ENCODE results near the gene KAT8. TPM values are rescaled to one million over a fixed set of nuclear protein-coding genes. Genes with fewer than 3 reads are reported as not detected.
A peak's percentile ranks its signal among the peaks of the same experiment; 100 is the strongest.

KAT8 gene
- total RNA-seq, 1 experiment from 2014 or later, result 35.1 TPM

- peak overlapping the region; percentile 74 for H3K27ac ChIP-seq (ENCODE audit: low read length)
- H3K36me3 ChIP-seq (ENCODE audit: low read depth, low read length), result peaks cover 7% of the 10 kb centered on the region
- H4K20me1 ChIP-seq (ENCODE audit: low read length), result no peaks in the 10 kb centered on the region; the same call in 1 of the 2 replicates
- ChIA-PET CTCF (interaction anchor here (1.4 kb wide), 1 partner anchor 24 kb away, joined by 26 read pairs; no protein-coding TSS in a partner anchor), POLR2A (ENCODE audit: unreplicated experiment) (interaction anchor here (0.6 to 1.4 kb wide), 5 partner anchors 10 to 23 kb away, joined by 3 to 11 read pairs (median 3); partner anchors contain the start of gene PRSS8)
- BruUV-seq (replicated peaks), result TSS peak; percentile 39
- H3K9me3 ChIP-seq (ENCODE audit: low read length), result no peaks in the 10 kb centered on the region
- DNase-seq, result peak; percentile 40
- no peak overlapping the region for H2AFZ ChIP-seq (ENCODE audit: low read length)
- H3F3A ChIP-seq (ENCODE audit: low read length, unreplicated experiment), result no peaks in the 10 kb centered on the region
- no peaks in the 10 kb centered on the region for H3K27me3 ChIP-seq (ENCODE audit: low read length)
- H3K4me1 ChIP-seq (ENCODE audit: insufficient read depth, low read length), result peaks cover 14% of the 10 kb centered on the region
- peak overlapping the region; percentile 81 for H3K9ac ChIP-seq (ENCODE audit: low read length)
- intact Hi-C loops (cut with micrococcal nuclease), result no loop called here
- H3K9me2 ChIP-seq (replicated peaks; ENCODE audit: low read length), result no peaks in the 10 kb centered on the region
- peak overlapping the region; percentile 97 for H3K4me2 ChIP-seq (ENCODE audit: low read length)
- peak overlapping the region; percentile 92 for H3K4me3 ChIP-seq (ENCODE audit: low read length)
- ATAC-seq, result no peak
- H3K79me2 ChIP-seq (ENCODE audit: low read length), result peaks cover 22% of the 10 kb centered on the region
- TF ChIP-seq CTCF (conservative IDR thresholded peaks at IDR 0.05; ENCODE audit: low read depth, low read length), result no peak
- TF ChIP-seq EZH2 (IDR thresholded peaks at IDR 0.05; ENCODE audit: low read length, unreplicated experiment), result no peak
- TF ChIP-seq EZH2phosphoT487 (IDR thresholded peaks at IDR 0.05; ENCODE audit: borderline replicate concordance, low read length), result no peak
Observed at GRCh38 chr16:31118223-31119155, 1.0 kb downstream of the KAT8 start.

GRCh38 chr16:31120129-31120528, 2.7 kb downstream of the KAT8 start:
- no peak overlapping the region for H2AFZ ChIP-seq (ENCODE audit: low read length)
- no peak overlapping the region for H3K9ac ChIP-seq (ENCODE audit: low read length)
- ChIA-PET CTCF (no interaction called here), POLR2A (ENCODE audit: unreplicated experiment) (no interaction called here)
- H3K36me3 ChIP-seq (ENCODE audit: low read depth, low read length), result peaks cover 7% of the 10 kb centered on the region
- H3F3A ChIP-seq (ENCODE audit: low read length, unreplicated experiment), result no peaks in the 10 kb centered on the region
- TF ChIP-seq EZH2 (IDR thresholded peaks at IDR 0.05; ENCODE audit: low read length, unreplicated experiment), result no peak
- no peak for TF ChIP-seq EZH2phosphoT487 (IDR thresholded peaks at IDR 0.05; ENCODE audit: borderline replicate concordance, low read length)
- TF ChIP-seq CTCF (conservative IDR thresholded peaks at IDR 0.05; ENCODE audit: low read depth, low read length), result no peak
- H3K79me2 ChIP-seq (ENCODE audit: low read length), result peaks cover 22% of the 10 kb centered on the region
- DNase-seq, result no peak
- no peak overlapping the region for H3K4me3 ChIP-seq (ENCODE audit: low read length)
- no peak for ATAC-seq
- no peaks in the 10 kb centered on the region for H3K9me3 ChIP-seq (ENCODE audit: low read length)
- H3K4me2 ChIP-seq (ENCODE audit: low read length), result no peak overlapping the region
- no peak overlapping the region for H3K27ac ChIP-seq (ENCODE audit: low read length)
- intact Hi-C loops (cut with micrococcal nuclease), result no loop called here
- no TSS peak for BruUV-seq (replicated peaks)
- no peaks in the 10 kb centered on the region; the same call in 1 of the 2 replicates for H4K20me1 ChIP-seq (ENCODE audit: low read length)
- H3K4me1 ChIP-seq (ENCODE audit: insufficient read depth, low read length), result peaks cover 9% of the 10 kb centered on the region; the same call in 1 of the 2 replicates
- H3K9me2 ChIP-seq (replicated peaks; ENCODE audit: low read length), result no peaks in the 10 kb centered on the region
- no peaks in the 10 kb centered on the region for H3K27me3 ChIP-seq (ENCODE audit: low read length)

- ATAC-seq, result no peak
- H3K4me2 ChIP-seq (ENCODE audit: low read length), result no peak overlapping the region
- H3K79me2 ChIP-seq (ENCODE audit: low read length), result no peaks in the 10 kb centered on the region
- H3K9ac ChIP-seq (ENCODE audit: low read length), result no peak overlapping the region
- no TSS peak for BruUV-seq (replicated peaks)
- TF ChIP-seq EZH2phosphoT487 (IDR thresholded peaks at IDR 0.05; ENCODE audit: borderline replicate concordance, low read length), result no peak
- TF ChIP-seq CTCF (conservative IDR thresholded peaks at IDR 0.05; ENCODE audit: low read depth, low read length), result no peak
- TF ChIP-seq EZH2 (IDR thresholded peaks at IDR 0.05; ENCODE audit: low read length, unreplicated experiment), result no peak
- intact Hi-C loops (cut with micrococcal nuclease), result no loop called here
- H2AFZ ChIP-seq (ENCODE audit: low read length), result no peak overlapping the region
- H3K4me1 ChIP-seq (ENCODE audit: insufficient read depth, low read length), result peaks cover 18% of the 10 kb centered on the region
- H3F3A ChIP-seq (ENCODE audit: low read length, unreplicated experiment), result no peaks in the 10 kb centered on the region
- DNase-seq, result no peak
- H3K9me2 ChIP-seq (replicated peaks; ENCODE audit: low read length), result no peaks in the 10 kb centered on the region
- POLR2A ChIA-PET (ENCODE audit: unreplicated experiment), result no interaction called here
- no peaks in the 10 kb centered on the region for H3K27me3 ChIP-seq (ENCODE audit: low read length)
- H3K4me3 ChIP-seq (ENCODE audit: low read length), result no peak overlapping the region
- 0 out of 2 replicates have a peak, but pooled peaks cover under 1% of the 10 kb centered on the region for H3K36me3 ChIP-seq (ENCODE audit: low read depth, low read length)
- H4K20me1 ChIP-seq (ENCODE audit: low read length), result no peaks in the 10 kb centered on the region
- no peak overlapping the region for H3K27ac ChIP-seq (ENCODE audit: low read length)
- CTCF ChIA-PET, result no interaction called here
- H3K9me3 ChIP-seq (ENCODE audit: low read length), result no peaks in the 10 kb centered on the region
Observed at GRCh38 chr16:31125844-31126243, 8.4 kb downstream of the KAT8 start.

Data from PC-3 (cell line).